Frontal cortex (tissue), 4 donors: ENCODE results near the gene SDHAF1. TPM values are rescaled to one million over a fixed set of nuclear protein-coding genes. Genes with fewer than 3 reads are reported as not detected.
A peak's percentile ranks its signal among the peaks of the same experiment; 100 is the strongest.
"Not testable (repeated sequence)": the region's sequence is repeated elsewhere in the genome, so short reads cannot be mapped to it uniquely, and the experiment has no call there.

Source experiments
- DNase-seq, 2 donors: peaks; one replicate each; pipeline ENCODE4 v3.0.0; 2012; ENCODE audit warnings: low spot score in 2 of 2
- FAIRE-seq: peaks from 2 replicates; lab custom pipeline; 2012; peaks lifted over from hg19 to GRCh38; lab: Jason Lieb, UNC
- total RNA-seq: library from RNA; depleted of rRNA; stranded (reverse); fragments of >200 nt; gene quantifications from one replicate; pipeline ENCODE4 v1.2.3, GENCODE V29; 2014
- donor health status: control.
- donor health status: control.
- donor health status: control.

SDHAF1 gene
- total RNA-seq, 1 donor from 2014 or later, result 13.9 TPM

DNA sequence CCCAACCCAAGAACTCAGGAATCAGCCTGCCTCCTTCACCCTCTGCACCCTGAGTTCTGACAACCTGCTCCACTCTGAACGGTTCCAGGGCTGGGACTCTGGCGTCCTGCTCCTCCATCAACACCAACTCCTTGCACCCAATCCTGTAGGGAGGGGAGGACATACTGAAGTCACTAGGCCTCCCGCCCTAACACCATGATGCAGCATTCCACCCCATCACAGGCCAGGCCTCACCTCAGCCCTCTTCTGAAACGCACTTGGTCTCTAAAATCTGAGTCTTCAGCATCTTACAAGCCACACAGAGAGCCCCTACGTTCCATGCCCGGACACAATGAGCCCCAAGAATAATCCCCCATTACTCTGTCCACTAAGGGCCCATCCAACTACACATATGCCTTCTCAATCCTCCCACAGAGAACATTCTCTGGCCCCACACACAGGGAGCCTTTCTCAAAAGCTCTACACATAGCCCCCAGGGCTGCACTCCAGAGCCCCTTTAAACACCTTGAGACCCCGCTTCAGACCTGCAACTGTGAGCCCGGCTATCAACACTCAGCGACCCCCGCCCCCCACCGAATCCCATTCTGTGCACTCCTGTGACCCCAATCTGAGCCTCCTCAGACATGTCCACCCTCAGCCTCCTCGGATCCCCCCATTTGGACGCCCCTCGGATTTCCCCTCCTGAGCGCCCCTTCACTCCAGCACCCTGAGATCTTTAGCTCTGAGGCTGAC lies 18.5 kb downstream of the SDHAF1 start:
- FAIRE-seq (no peak), DNase-seq (no peak)

- DNase-seq (peak; percentile 95 to 99), FAIRE-seq (peak; percentile 98)
Observed at GRCh38 chr19:36014012-36014924, 19.3 kb downstream of the SDHAF1 start, which contains the start of gene ALKBH6. TSS of gene ALKBH6 (minus strand) at chr19:36014213. CDS start at chr19:36013397, 816 bp downstream.

DNA sequence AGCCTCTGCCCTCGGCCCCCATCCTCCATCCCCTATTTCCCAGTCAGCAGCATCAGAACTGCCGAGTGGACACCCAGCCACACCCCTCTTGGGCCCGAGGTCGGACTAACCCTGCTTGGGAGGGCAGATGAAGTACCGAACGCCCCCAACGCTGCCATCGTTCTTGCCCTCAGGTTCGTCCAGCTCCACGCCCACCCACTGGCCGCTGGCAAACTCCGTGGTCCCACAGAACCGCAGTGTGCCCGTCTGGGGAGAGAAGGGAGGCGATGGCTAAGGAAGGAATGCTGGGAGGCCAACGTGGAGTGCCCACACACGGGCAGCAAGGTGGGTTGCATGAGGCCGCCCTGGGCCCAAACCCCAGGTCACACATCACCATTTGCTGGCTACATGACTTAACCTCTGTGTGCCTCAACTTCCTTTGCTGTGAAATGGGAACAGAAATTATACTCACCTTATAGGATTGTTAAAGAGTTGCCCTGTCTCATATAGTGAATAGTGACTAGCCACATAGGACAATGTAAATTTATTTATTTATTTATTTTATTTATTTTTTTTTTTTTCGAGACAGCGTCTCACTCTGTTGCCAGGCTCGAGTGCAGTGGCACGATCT lies 24.2 kb downstream of the SDHAF1 start:
- DNase-seq, result no peak
- FAIRE-seq, result no peak

- no peak for FAIRE-seq
- DNase-seq, result no peak
Observed at GRCh38 chr19:36023432-36023831, 28.4 kb downstream of the SDHAF1 start.

DNA sequence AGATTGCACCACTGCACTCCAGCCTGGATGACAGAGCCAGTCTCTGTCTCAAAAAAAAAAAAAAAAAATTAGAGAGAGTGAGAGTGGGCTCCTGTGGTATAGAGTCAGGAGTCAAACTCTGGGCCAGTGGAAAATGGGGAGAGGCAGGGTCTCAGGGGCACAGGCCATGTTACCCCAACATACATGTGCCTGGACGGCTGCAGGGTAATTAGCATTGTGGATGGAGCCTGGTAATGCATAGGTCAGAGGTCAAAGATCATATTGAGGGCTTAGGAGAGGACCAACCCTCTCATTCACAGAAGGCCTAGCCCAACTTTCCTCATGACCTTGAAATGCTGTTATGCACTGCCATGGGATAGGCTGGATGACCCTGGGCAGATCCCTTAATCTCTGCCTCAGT lies 30.6 kb downstream of the SDHAF1 start:
- no peak for FAIRE-seq
- DNase-seq, result no peak

- FAIRE-seq, result no peak
- no peak for DNase-seq
Observed at GRCh38 chr19:36026091-36026876, 31.3 kb downstream of the SDHAF1 start.

GRCh38 chr19:36027696-36028095 lies 32.7 kb downstream of the SDHAF1 start:
- FAIRE-seq, result no peak

DNA sequence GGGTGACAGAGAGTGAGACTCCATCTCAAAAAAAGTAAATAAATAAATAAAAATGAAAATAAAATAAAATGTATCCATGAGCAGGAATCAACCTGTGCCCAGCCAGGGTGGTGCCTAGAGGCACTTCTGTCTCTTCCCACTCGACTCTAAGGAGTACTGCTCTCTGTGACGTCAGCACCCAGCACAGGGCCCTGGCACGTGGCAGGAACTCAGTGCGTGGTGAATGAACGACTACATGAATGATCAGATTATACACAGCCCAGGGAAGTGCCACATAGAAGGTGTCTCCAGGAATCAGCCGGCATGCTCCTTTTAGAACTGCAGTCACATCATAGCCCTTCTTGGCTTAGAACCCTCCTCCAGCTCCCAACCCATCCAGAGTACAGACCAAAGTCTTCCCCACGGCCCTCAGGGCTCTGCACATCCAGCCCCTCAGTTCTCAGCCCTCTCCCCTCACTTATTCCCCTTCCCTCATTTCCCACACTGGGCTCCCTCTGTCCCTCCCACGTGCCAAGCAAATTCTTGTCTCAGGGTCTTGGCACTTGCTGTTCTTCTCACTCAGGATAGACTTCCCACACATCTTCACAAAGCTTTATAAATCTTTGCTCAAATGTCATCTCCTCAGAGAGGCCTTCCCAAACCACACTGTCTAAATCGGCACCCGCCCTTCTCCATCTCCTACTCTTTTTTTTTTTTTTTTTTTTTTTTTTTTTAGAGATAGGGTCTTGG lies 33.5 kb downstream of the SDHAF1 start:
- DNase-seq (peak in 1 of 2 donors; percentile 64), FAIRE-seq (no peak)

More at GRCh38 chr19:36027696-36028095, 32.7 kb downstream of the SDHAF1 start:
- DNase-seq, result no peak

GRCh38 chr19:36030264-36031148 lies 35.5 kb downstream of the SDHAF1 start:
- no peak for FAIRE-seq
- DNase-seq, result no peak

- DNase-seq, result no peak
- FAIRE-seq, result no peak
Observed at GRCh38 chr19:36031308-36031707, 36.3 kb downstream of the SDHAF1 start.

DNA sequence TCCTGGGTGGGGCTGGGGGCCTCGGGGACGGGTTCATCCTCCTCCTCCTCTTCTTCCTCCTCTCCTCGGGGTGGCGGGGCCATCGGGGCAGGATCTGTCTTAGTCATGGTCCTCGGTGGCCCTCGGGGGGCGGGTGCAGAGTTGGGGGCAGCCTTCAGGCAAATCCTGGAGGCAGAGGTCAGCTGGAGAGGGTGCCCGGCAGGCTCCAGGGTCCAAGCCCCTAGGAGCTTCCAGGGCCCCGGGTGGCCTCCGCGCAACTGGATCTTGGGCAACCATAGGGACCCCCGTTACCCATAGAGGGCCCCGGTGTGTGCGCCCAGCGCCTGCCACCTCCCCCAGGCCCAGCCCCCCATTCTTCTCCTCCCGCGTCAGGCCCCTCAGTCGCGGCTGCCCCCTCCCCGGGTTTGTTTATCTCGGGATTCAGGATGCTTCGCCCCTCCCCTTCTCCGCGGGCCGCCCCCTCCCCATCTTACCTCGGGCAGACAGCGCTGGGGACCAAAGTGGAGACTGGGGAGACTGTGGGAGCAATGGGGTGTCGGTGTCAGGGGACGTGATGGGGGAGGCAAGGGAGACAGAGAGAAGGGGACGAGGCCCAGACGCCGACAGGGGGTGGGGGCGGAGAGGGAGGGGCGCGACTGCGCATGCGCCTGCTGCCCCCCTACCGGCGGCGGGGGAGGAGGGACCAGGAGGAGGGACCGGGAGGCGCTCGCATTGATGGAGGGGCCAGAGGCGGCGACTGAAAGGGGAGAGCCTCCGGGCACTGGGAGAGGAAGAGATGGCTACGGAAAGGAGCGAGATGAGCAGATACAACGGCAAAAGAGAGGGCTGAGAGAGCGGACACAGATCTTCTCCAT lies 37.5 kb downstream of the SDHAF1 start, which contains the start of gene CLIP3:
Gene CLIP3, minus strand, starts transcription at position 623 of the 854 bp plus-strand sequence. Its CDS starts 516 bp downstream, at position 107.
- DNase-seq, result peak; percentile 94 to 96
- FAIRE-seq, result no peak

GRCh38 chr19:36040495-36040894 lies 45.5 kb downstream of the SDHAF1 start:
- DNase-seq, result no peak
- FAIRE-seq, result no peak

DNA sequence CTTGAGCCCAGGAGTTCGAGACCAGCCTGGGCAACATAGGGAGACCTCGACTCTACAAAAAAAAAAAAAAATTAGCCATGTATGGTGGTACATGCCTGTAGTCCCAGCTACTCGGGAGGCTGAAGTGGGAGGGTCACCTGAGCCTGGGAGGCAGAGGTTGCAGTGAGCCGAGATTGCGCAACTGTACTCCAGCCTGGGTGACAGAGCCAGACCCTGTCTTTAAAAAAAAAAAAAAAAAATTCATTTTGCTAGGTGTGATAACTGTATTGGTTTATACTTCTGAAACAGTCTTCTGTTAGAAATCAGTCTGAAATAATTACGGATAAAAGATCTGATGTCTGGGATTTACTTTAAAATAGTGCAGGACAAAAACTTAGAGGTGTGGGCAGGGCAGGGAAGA lies 46.1 kb downstream of the SDHAF1 start:
- not testable (repeated sequence) for DNase-seq, FAIRE-seq

DNA sequence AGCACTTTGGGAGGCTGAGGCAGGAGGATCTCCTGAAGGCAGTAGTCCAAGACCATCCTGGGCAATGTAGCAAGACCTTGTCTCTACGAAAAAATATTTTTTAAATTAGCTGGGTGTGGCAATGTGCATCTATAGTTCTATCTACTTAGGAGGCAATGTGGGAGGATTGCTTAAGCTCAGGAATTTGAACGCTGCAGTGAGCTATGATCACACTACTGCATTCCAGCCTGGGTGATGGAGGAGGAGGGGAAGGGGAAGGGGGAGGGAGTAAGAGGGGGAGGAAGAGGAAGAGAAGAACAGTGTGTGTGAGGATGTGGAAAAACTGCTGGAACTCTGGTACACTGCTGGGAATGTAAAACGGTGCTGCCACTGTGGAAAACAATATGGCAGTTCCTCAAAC lies 46.8 kb downstream of the SDHAF1 start:
- DNase-seq (no peak), FAIRE-seq (no peak)

DNA sequence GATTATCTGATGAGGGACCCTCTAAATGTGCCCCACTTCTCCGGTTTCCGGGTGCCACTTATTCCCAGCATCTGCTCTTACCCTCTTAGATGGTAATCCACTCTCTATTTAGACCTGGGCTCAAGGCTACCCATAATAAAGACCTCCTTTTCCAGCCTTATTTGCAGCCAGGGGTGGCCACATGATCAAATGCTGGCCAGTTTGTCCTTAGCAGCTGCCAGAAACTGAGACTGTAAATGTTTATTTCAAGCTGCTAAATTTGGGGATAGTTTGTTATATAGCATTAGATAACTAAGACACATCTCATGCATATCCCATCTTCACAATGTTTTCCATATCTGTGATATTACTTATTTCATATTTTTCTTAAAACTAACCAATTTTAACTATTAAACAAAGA lies 49.0 kb downstream of the SDHAF1 start:
- no peak for FAIRE-seq
- no peak for DNase-seq
